HG02610 (cell line): ENCODE data around the gene ATL1.
"Not testable (repeated sequence)": the region's sequence is repeated elsewhere in the genome, so short reads cannot be mapped to it uniquely, and the experiment has no call there.

Experiments used
- ATAC-seq: cut with Tn5 transposase; IDR thresholded peaks from one replicate; pipeline ENCODE4 v1.9.1; 2021; ENCODE audit warnings: mild to moderate bottlenecking, moderate library complexity; ENCODE audit not compliant: unreplicated experiment

The ATL1 gene

GRCh38 chr14:50600849-50601248 lies 40.9 kb downstream of the ATL1 start:
- ATAC-seq: no peak

GRCh38 chr14:50601394-50601793 lies 41.4 kb downstream of the ATL1 start:
- ATAC-seq: no peak

- ATAC-seq: no peak
Measured at GRCh38 chr14:50602035-50602434, 42.1 kb downstream of the ATL1 start.

- no peak for ATAC-seq
Measured at GRCh38 chr14:50603565-50603964, 43.6 kb downstream of the ATL1 start.

GRCh38 chr14:50605766-50606165 lies 45.8 kb downstream of the ATL1 start:
- ATAC-seq: no peak

GRCh38 chr14:50606468-50606867 lies 46.5 kb downstream of the ATL1 start:
- no peak for ATAC-seq

GRCh38 chr14:50607181-50607580 lies 47.2 kb downstream of the ATL1 start:
- ATAC-seq: no peak

- ATAC-seq: no peak
Measured at GRCh38 chr14:50607761-50608160, 47.8 kb downstream of the ATL1 start.

GRCh38 chr14:50608302-50608851 lies 48.4 kb downstream of the ATL1 start:
- ATAC-seq: no peak

- ATAC-seq: no peak
Measured at GRCh38 chr14:50610465-50610864, 50.5 kb downstream of the ATL1 start.

GRCh38 chr14:50612806-50613205 lies 52.9 kb downstream of the ATL1 start:
- ATAC-seq: no peak

- no peak for ATAC-seq
Measured at GRCh38 chr14:50615056-50615455, 55.1 kb downstream of the ATL1 start.

- no peak for ATAC-seq
Measured at GRCh38 chr14:50615552-50615951, 55.6 kb downstream of the ATL1 start.

- ATAC-seq: no peak
Measured at GRCh38 chr14:50616275-50616674, 56.3 kb downstream of the ATL1 start.

GRCh38 chr14:50619569-50620141 lies 59.7 kb downstream of the ATL1 start:
- no peak for ATAC-seq

- no peak for ATAC-seq
Measured at GRCh38 chr14:50620341-50620740, 60.4 kb downstream of the ATL1 start.

GRCh38 chr14:50622978-50623377 lies 63.0 kb downstream of the ATL1 start:
- no peak for ATAC-seq

GRCh38 chr14:50624447-50624846 lies 64.5 kb downstream of the ATL1 start:
- peak; percentile 62 for ATAC-seq

- ATAC-seq: not testable (repeated sequence)
Measured at GRCh38 chr14:50624947-50625346, 65.0 kb downstream of the ATL1 start.

GRCh38 chr14:50631408-50631821 lies 71.5 kb downstream of the ATL1 start:
- ATAC-seq: no peak

GRCh38 chr14:50633954-50634353 lies 74.0 kb downstream of the ATL1 start:
- ATAC-seq: no peak

GRCh38 chr14:50635141-50635540 lies 75.2 kb downstream of the ATL1 start:
- no peak for ATAC-seq

GRCh38 chr14:50647282-50647681 lies 87.3 kb downstream of the ATL1 start:
- peak; percentile 75 for ATAC-seq
